HG03342 (cell line): ENCODE measurements around the gene ADARB2.
"Not testable (repeated sequence)": the region's sequence is repeated elsewhere in the genome, so short reads cannot be mapped to it uniquely, and the experiment has no call there.

Source experiments
- ATAC-seq: cut with Tn5 transposase; IDR thresholded peaks from one replicate; pipeline ENCODE4 v1.9.1; 2021; ENCODE audit warnings: mild to moderate bottlenecking, moderate library complexity; ENCODE audit not compliant: unreplicated experiment

ADARB2 gene

DNA sequence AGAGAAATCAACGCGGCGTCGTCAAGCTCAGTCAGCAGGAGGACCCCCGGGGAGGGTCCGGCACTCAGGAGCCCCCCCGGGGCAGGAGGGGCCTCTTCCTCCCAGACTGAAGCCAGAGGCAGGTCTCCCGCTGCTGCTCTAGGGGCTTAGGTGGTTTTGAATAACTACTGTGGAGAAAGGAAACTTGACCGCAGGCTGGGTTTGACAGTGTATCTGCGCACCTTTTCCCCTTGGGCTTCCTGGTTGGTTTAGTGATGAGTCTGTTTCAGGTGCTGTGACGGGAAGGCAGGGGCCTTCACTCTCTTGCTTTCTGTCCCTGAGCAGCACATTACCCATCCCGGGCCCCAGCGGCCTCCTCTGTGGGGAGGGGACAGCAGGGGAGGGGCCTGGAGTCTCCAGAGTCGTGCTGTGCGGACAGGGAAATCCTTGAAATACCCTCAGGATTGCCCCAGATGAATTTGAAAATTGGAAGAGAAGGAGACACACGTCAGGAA is 262.2 kb downstream of the ADARB2 start:
- no peak for ATAC-seq

DNA sequence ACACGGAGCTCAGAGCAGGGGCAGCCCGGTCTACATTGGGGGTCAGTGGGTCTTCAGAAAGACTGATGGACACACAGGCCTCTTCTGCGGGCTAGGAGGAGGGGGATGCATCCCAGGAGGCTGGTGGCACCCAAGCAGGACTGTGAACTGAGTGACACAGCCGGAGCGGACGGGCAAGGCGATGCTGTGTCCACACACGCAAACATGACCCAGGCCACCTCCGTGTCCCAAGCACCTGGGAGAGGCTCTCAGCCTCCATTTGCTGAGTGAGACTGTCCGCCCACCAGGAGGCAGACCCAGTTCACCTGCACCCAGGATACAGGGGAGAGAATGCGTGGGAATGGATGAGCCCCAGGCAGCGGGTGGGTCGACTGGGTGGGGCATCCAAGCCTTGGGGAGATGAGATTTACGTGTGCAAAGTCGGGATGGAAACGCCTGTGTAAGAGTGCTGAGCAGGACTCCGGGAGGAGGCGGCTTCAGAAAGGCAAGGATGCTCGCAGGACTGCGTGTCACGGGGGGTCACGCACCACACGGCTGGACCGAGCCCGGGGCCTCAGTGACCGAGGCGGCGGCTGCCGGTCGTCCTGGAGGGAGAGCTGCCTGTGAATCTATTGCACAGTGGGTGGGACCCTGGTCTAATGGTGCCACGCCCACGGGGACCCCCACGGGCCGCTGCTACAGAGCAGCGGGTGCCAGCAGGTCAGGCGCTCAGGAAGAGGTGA is 262.8 kb downstream of the ADARB2 start:
- ATAC-seq = no peak

DNA sequence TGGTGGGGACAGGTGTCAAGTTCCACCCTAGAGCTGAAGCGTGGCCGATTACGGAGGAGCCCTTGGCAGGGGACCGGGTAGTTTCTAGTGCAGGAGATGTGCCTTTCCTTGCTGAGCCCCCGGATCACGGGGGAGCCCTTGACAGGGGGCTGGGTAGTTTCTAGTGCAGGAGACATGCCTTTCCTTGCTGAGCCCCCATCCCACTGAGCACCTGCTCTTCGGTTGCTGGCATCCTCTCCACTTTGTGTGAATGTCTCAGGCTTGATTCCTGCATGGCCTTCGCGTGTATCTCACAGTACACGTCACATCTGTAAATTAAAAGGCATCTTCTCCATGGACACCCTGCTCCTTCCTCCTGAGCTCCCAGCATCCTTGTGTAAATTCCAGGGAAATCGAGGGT is 263.5 kb downstream of the ADARB2 start:
- ATAC-seq = no peak

GRCh38 chr10:1472178-1472958 is 265.0 kb downstream of the ADARB2 start:
- no peak for ATAC-seq

GRCh38 chr10:1468811-1469210 is 268.5 kb downstream of the ADARB2 start:
- ATAC-seq = no peak

GRCh38 chr10:1467334-1468076 is 269.8 kb downstream of the ADARB2 start:
- no peak for ATAC-seq

DNA sequence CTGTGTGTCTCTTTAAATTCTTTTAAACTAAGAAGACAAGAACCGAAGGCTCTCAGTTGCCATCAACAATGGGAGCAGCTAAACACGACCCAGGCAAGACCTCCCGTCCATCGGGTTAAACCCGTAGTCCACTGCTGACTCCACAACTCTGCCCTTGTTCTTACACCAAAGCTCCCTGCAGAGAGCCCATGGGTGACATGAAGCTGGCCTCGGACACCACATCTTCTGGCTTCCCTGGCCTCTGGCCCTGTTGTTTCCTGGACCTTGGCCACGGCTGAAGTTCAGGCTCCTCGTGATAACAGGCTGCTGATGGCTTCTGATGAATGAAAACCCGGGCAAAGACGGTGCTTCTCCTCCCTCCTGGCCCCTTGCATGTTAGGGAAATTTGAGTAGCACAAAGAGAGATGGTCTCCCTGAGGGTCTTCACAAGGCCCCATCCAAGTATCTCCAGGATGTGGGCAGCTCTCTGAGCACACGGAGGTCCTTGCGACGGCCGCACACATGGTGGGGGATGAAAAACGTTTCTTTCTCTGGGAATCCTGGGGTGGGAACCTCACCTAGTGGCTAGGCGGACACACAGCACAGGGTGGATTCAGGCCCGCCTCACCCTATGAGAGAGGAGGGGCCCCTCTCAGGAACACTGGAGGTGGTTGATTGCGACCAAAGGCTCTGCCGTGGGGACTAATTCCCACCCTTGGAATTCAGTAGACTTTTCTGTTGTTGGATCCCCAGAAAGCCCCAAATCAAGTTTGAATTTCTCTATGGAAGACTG is 271.1 kb downstream of the ADARB2 start:
- ATAC-seq = no peak

GRCh38 chr10:1465418-1465911 is 271.9 kb downstream of the ADARB2 start:
- no peak for ATAC-seq

GRCh38 chr10:1464881-1465417 is 272.4 kb downstream of the ADARB2 start:
- ATAC-seq = no peak

GRCh38 chr10:1463971-1464370 is 273.4 kb downstream of the ADARB2 start:
- not testable (repeated sequence) for ATAC-seq

DNA sequence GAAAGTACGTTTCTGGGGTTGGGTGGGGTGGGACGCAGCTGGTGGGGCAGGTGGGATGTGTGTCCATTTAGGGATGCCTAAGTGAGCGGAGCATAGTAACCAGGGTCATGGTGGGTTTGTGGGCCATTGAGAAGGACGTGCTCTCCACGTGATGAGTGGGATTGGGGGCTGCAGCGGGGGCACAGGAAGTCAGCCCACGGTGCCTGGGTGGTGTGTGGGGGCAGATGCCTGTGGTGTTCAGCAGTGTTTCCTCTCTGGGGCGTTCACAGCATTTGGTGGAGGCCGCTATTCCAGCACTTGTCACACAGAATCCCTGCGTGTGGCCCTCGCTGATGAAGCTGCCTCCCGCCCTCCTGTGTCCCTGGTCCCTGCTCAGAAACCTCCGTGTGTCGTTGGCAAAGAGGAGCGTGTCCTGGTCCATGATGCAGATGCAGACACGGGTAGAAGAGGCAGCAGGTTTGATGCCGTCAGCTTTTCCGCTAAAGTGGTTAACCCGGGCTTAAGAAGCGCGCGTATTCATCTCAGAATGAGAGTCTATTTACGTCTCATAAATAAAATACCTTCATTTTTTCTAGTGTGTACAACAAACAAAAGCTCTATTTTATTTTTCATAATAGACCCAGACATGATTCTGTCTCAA is 274.2 kb downstream of the ADARB2 start:
- no peak for ATAC-seq

DNA sequence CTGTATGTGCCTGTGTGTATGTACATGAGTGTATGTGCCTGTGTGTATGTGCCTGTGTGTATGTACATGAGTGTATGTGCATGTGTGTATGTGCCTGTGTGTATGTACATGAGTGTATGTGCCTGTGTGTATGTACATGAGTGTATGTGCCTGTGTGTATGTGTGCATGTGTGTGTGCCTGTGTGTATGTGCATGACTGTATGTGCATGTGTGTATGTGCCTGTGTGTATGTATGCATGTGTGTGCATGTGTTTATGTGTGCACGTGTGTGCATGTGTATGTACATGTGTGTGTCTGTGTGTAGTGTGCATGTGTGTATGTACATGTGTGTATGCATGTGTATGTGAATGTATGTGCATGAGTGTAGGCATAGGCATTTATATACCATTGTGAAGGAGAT is 274.8 kb downstream of the ADARB2 start:
- ATAC-seq = no peak

DNA sequence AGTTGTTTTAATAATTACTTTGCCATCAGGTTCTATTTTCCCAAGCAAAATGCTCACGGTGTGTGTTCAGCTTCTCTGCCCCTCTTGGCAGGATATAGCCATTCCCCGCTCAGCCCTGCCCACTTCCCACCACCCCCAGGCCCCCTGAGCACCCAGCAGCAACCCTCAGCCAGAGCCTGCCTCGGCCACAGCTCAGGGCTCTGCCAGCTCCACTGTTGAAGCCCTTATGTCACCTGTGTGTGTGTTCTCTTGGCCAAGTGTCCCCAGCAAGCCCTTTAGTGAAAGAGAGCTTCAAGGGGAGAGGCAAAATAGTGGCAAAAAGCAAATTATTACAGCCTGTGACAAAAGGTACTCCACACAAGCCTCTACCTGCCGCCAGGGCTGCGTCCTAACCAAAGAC is 275.3 kb downstream of the ADARB2 start:
- ATAC-seq = no peak

DNA sequence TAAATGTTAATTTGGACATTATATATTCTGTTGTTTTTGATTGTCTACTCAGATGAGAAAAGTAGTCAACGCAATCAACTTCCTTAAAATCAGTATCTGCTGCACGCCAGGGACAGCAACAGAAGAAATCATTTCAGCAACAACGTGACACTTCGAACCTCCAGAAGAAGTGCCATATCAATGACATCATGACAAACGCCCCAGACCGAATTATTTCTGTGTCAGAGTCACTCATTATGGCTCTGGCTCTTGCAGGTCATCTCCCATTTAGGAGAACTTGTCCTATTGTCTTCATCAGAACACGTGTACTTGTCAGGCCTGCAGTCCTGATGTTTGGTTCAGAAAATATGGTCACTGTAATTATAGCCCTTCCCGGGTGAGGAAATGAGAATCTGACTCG is 276.3 kb downstream of the ADARB2 start:
- no peak for ATAC-seq

DNA sequence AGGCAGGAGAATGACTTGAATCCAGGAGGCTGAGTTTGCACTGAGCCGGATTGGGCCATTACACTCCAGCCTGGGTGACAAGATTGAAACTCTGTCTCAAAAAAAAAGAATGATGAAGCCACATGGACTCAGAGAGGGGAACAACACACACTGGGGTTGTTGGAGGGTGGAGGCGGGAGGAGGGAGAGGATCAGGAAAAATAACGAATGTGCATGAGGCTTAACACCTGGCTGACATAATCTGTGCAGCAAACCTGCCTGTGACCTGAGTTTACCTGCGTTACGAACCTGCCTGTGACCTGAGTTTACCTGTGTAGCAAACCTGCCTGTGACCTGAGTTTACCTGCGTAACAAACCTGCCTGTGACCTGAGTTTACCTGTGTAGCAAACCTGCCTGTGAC is 277.7 kb downstream of the ADARB2 start:
- ATAC-seq = not testable (repeated sequence)

- no peak for ATAC-seq
Measured at GRCh38 chr10:1454951-1455350, 282.4 kb downstream of the ADARB2 start.

GRCh38 chr10:1454428-1454827 is 282.9 kb downstream of the ADARB2 start:
- ATAC-seq = peak; percentile 93

- ATAC-seq = no peak
Measured at GRCh38 chr10:1452777-1453176, 284.5 kb downstream of the ADARB2 start.

- no peak for ATAC-seq
Measured at GRCh38 chr10:1451941-1452340, 285.4 kb downstream of the ADARB2 start.

GRCh38 chr10:1451362-1451888 is 285.9 kb downstream of the ADARB2 start:
- no peak for ATAC-seq
